NB4 (cell line): ENCODE data around the gene EHMT1.

Experiments
- CTCF ChIP-seq: IDR thresholded peaks from one replicate; pipeline ENCODE4 v1.5.1; 2012; ENCODE audit warnings: low read depth, low read length
- MAX ChIP-seq: IDR thresholded peaks from 2 replicates; pipeline ENCODE4 v1.6.1; 2011; ENCODE audit warnings: low read depth, low read length
- POLR2A ChIP-seq: IDR thresholded peaks from 2 replicates; pipeline ENCODE4 v1.6.1; 2011; ENCODE audit warnings: mild to moderate bottlenecking; ENCODE audit not compliant: insufficient read length; ENCODE audit errors: extremely low read depth

- TF ChIP-seq MAX, result no peak
- no peak for TF ChIP-seq CTCF
- TF ChIP-seq POLR2A, result no peak
Measured at GRCh38 chr9:137664676-137665075, 45.9 kb downstream of the EHMT1 start.
